Stimulated activated CD4-positive, alpha-beta T cell treated with anti-CD3 and anti-CD28 coated beads, Interleukin-2, amount 100 ng/mL, for 4 hours (primary cell): ENCODE data around the gene ATG13.

ENCODE experiments used
- DNase-seq: peaks from one replicate; pipeline ENCODE4 v3.0.0-alpha.2; 2020; ENCODE audit warnings: low read depth

Gene ATG13

GRCh38 chr11:46676436-46677158 is 59.2 kb downstream of the ATG13 start:
- DNase-seq: no peak

- DNase-seq: no peak
These were observed 59.8 kb downstream of the ATG13 start for GRCh38 chr11:46677169-46677568.

GRCh38 chr11:46677991-46678740 is 60.8 kb downstream of the ATG13 start:
- no peak for DNase-seq

- DNase-seq: no peak
These were observed 61.4 kb downstream of the ATG13 start for GRCh38 chr11:46678741-46679130.

GRCh38 chr11:46679241-46680163 is 62.1 kb downstream of the ATG13 start:
- no peak for DNase-seq

GRCh38 chr11:46680164-46680760 is 62.9 kb downstream of the ATG13 start:
- no peak for DNase-seq

GRCh38 chr11:46680815-46681214 is 63.5 kb downstream of the ATG13 start:
- DNase-seq: no peak

GRCh38 chr11:46681814-46682213 is 64.5 kb downstream of the ATG13 start:
- no peak for DNase-seq

- no peak for DNase-seq
These were observed 65.7 kb downstream of the ATG13 start for GRCh38 chr11:46682773-46683752.

- DNase-seq: no peak
These were observed 67.0 kb downstream of the ATG13 start for GRCh38 chr11:46684367-46684766.

GRCh38 chr11:46686886-46687795 is 69.8 kb downstream of the ATG13 start:
- no peak for DNase-seq

GRCh38 chr11:46690702-46691101 is 73.3 kb downstream of the ATG13 start:
- no peak for DNase-seq

- no peak for DNase-seq
These were observed 75.1 kb downstream of the ATG13 start for GRCh38 chr11:46692450-46692849.

GRCh38 chr11:46693597-46694012 is 76.3 kb downstream of the ATG13 start:
- DNase-seq: no peak

- no peak for DNase-seq
These were observed 76.7 kb downstream of the ATG13 start for GRCh38 chr11:46694072-46694471.

GRCh38 chr11:46694607-46695006 is 77.3 kb downstream of the ATG13 start:
- no peak for DNase-seq

- no peak for DNase-seq
These were observed 78.2 kb downstream of the ATG13 start for GRCh38 chr11:46695345-46696211.

- no peak for DNase-seq
These were observed 78.8 kb downstream of the ATG13 start for GRCh38 chr11:46696212-46696558.

GRCh38 chr11:46697303-46697702 is 80.0 kb downstream of the ATG13 start:
- DNase-seq: no peak
